CD4-positive, alpha-beta T cell treated with Interleukin-4 for 1 hour (primary cell): Measurements from ENCODE around the gene CAPN12.
A peak's percentile ranks its signal among the peaks of the same experiment; 100 is the strongest.

Experiments
- DNase-seq, 2 donors: peaks; one replicate each; pipeline ENCODE4 v3.0.0-alpha.2; 2020 to 2022

Gene CAPN12

DNA sequence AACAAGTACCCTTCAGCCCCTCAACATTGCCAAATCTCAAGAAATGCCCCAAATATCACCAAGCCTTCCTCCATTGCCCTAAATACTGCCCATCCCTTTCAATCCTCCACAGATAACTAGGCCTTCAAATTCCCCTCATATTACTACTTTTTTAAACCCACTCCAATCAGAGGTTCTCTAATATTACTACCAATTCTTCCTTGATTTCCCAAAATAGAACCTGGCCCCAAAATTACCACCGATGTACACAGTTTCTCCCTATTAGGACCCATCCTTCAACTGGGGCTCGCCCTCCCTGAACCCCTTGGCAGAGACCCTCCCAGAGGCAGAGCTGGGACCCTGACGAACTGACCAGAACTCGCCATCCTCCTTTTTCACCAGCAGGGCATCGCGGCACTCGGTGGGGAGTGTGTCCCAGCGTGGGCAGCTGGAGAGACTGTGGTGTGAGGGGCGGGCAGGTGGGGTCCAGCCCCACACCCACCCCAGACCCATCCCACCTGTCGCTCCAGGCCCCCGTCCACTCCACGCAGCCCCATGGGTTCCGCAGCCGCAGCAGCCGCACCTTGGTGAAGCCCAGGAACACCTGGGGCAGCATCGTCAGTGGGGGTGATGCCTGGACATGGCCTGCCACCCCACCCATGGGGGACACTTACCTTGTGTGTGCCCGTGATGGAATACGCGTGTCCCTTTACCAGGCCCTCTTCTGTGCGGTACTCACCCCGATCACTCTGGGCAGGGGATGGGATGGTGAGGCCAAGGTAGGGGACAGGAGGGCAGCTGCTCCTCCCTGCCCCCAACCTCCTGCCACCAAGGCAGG, 6.1 kb downstream of the CAPN12 start:
- no peak for DNase-seq

DNA sequence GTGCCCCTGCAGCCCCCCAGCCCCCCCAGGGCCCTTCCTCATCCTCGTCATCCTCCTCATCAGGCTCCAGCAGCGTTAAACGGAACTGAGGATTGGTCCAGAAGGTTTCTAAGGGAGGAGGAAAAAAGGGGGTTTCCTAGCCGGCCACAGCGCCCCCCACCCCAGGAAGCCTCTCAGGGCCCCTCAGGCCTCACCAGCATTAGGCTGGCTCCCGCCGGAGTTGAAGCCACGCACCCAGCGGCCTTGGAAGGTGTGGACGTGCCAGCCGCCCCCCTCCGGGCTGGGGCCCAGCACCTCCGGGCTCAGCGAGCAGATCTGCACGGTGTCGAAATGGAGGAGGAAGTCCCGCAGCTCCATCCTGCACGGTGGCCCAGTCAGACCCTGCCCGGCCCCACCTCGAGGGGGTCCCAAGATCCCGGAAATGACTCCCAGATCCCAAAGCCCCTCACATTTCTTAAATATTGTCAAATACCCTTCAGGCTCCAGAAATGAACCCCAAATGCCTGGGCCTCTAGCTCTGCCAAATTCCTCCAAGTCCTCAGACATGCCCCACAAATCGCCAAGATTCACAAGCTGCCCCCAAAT, 6.9 kb downstream of the CAPN12 start:
- DNase-seq, result no peak

DNA sequence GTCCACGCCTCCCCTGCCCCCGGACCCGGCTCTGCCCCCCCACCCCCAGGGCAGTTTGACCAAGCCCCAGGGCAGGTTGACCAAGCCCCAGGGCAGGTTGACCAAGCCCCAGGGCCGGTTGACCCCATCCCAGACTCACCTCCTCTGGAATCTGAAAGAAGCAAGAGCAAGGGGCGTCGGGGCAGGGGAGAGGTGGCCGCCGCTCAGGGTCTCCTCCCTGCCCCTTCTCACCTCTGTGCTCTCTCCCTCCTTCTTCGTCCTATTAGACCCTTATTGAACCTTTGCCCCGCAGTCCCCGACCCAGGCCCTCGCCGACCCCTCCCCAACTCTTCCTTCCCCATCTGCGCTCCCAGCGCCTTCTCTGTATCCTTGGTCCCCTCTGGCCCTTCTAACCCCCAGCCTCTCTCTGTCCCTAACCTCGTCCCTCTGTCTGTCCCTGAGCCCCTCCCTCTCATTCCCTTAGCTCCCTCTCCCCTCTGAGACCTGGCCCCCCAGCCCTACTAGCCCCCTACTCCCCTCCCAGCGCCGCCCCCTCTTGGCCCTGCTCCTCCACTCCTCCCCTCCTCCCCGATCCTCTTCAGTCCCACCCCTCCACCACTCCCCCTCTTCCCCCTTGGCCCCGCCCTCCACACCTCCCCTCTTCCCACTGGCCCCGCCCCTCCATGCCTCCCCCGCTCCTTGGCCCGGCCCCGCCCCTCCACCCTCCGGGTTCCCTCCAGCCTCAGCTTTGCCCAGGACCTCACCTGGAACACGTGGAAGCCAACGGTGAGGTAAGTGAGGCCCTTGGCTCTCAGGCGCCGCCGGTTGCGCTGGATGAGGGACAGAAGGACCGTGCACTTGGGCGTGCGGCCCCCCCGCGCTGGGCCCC, 7.6 kb downstream of the CAPN12 start:
- DNase-seq, result peak; percentile 71 to 72

DNA sequence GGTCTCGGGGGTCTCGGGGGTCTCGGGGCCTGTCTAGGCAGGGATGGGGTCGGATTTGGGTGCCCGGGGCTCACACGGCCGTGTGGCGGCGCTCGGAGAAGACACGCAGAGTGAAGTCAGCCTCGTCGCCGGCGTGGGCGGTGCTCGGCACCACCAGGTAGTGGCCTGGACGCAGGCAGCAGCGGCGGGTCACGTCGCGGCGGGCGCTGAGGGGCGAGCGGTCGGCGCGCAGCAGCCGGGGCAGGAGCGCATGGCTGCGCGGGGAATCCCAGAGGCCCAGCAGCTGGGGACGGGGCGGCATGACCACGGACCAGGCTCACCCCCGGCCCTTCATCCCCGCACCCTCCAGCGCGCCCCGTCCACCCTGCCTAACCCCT, 8.2 kb downstream of the CAPN12 start:
- DNase-seq, result peak; percentile 58 to 61

DNA sequence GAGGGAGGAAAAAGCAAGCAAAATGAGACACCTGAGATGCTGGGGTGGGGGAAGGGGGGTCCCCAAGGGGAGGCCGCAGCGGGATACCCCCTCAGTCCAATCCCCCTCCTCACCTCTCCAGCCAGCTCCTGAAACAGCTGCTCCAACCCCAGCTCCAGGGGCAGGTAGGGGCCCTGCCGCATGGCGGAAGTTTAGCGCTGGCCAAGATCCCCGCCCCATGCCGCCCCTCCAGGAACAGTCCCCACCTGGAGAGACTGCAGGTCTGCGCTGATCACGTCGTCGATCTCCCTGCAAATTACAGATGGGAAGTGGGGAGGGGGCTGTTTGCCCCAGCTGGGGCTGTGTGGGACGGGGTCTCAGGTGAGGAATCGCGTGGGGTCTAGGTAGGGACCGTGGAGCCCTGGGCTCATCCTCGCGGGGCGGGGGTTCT, 9.0 kb downstream of the CAPN12 start:
- DNase-seq, result peak in 1 of 2 donors; percentile 42

DNA sequence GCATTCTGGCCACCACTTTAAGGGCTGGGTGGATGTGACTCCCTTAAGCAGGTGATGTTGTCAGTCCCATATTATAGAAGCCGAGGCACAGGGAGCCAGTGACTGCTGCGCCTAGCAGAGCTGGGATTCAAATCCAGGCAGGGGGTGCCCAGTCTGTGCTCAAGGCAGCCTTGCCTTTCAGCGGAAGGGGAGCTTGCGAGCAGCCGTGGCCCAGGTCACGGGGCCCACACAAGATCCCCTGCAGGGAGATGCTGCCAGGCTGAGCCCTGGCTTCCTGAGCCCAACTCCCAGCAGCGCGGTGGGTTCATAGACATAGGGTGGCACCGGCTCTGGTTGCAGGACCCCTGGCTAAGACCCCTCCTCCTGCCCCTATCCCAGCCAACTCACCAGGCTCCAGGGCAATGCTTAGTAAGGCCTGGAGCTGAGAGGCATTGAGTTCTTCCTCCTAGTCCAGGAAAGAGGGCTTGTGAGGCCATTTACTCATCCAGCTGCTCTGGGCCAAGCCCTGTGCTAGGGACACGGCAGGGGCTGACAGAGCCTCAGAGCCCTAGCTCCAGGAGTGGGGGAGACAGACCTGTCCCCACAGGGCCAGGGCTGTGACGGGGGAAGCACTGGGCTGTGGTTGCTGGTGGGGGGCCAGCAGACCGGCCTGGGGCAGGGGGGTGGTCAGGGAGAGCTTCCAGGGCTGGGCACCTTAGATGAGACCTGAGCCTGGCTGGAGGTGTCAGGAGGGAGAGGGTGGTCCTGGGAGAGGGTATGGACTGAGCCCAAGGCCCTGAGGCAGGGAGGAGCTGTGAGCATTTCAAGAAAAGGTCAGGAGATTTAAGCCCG, 9.6 kb downstream of the CAPN12 start:
- DNase-seq, result peak; percentile 23 to 38

DNA sequence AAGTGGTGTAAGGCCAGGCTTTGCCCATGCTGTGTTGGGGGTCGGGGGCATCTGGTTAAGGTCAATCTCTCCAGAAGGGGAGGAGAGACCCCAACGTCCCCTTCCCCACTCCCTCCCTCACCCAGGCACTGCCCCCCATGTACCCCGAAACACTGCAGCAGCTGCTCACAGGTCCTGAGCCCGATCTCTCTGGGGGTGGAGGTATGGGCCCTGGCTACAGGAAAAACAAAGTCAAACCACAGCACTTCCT, 10.2 kb downstream of the CAPN12 start:
- no peak for DNase-seq

DNA sequence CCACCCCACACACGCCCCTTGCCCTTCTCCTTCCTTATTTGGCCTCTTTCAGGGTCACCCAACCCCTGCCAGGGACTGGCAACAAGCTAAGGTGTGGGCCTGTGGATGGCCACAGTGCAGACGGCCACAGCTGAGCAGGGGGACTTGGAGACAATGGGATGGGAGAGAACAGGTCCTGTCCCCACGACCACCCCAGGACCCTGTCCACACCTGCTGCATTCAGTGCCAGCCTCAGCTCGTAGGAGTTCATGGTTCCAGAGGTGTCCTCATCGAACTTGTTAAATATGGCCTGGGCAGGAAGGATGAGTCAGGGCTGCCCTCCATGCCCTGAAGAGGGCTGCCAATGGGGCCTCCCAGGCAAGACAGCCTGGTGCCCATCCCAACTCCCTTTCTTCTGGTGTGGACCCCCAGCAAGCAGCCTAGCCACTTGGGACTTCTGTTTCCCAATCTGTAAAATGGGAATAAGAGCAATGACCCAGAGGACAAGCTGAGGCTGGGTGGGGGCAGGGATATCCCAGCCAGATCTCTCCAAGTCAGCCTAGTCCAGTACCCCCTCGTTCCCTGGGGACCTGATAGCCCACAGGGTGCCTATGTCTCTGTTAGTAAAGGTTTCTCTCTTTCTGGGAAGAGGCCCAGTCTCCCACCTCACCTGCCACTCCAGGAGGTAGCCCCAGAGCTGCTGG, 10.6 kb downstream of the CAPN12 start:
- no peak for DNase-seq

DNA sequence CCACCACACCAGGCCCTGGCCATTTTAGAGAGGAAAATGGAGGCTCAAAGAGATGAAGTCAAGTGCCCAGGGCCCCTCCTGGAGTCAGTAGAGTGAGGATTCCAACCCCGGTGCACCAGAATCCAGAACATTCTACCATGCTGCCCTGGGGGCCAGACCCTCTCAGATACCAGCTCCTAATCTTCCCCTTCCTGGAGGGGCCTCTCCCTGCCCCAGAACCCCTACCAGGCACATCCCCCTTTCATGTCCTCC, 11.1 kb downstream of the CAPN12 start:
- no peak for DNase-seq

DNA sequence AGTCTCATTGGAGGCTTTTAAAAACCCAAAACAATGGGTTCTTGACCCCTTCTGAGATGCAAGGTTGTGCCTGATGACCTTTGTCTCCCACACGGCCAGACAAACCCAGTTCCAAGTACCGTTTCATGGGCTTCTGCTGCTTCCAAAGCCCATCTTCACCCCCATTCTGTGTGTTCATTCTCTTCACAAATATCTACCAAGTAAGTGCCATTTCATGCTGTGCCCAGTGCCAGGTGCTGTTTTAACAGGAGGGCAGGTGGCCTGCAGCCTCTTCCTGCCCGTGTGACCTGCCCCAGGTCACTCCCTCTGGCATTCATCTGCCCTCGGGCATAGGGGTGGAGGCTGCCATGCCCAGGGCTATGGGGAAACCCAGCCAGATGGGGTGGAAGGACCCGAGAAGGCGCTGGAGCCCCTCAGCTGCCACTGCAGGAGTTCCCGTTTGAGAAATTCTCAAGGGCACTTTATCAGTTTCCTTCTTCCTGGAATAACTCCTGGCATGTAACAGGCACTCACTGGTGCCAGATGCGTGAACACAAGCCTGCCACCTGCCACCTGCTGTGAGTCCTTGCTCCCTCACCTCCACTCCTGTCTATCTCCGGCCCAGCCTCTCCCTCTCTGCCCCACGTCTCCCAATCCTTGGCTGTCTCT, 12.5 kb downstream of the CAPN12 start:
- no peak for DNase-seq

DNA sequence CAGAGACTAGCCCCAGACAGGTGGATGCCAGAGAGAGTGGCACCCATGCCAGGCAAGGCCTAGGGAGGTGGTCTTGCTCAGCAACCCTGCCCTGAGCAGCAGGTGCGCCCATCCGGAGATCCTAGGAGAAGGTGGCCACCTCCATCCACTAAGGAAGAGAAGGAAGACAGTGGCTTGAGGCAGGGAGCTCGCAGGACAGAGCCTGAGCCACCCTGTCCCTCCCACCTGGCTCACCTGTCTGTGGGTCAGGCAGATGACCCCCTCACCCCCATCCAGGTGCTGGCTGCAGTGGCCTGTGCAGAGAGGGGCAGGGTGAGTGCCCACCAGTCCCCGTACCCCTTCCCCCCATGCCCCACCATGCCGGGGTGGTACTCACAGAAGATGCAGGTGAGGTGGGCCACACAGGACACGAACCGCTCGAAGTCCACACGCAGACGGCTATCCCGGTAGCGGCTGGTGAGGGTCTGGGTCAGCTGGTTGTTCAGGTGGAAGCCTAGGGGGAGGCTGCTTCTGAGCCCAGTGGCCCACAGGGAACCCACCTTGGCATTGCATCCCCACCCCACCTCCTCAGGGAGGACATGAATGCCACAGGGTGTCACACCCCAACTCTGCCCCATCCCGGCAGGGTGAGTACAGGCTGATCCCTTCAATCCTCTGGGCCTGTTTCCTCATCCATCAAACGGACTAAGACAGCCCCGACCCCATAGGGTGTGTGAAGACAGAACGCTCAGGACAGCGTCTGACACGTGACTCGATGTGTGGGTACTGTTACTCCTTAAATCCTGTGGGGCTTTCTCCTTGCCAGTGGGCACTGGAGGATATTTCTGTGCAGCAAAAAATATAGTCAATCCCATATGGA, 13.3 kb downstream of the CAPN12 start:
- no peak for DNase-seq

DNA sequence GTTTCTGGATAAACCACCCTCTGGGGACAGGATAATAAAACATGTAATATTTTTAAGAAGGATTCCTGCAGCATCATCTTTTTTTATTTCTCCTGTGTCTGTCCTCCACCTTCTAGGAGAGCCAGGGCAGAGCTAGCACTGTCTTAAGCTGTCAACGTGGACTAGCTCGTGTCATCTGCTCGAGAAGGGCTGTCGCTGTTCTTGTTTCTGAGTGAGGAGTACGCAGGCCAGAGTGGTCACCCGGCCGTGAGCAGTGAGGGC, 13.9 kb downstream of the CAPN12 start:
- DNase-seq, result no peak

DNA sequence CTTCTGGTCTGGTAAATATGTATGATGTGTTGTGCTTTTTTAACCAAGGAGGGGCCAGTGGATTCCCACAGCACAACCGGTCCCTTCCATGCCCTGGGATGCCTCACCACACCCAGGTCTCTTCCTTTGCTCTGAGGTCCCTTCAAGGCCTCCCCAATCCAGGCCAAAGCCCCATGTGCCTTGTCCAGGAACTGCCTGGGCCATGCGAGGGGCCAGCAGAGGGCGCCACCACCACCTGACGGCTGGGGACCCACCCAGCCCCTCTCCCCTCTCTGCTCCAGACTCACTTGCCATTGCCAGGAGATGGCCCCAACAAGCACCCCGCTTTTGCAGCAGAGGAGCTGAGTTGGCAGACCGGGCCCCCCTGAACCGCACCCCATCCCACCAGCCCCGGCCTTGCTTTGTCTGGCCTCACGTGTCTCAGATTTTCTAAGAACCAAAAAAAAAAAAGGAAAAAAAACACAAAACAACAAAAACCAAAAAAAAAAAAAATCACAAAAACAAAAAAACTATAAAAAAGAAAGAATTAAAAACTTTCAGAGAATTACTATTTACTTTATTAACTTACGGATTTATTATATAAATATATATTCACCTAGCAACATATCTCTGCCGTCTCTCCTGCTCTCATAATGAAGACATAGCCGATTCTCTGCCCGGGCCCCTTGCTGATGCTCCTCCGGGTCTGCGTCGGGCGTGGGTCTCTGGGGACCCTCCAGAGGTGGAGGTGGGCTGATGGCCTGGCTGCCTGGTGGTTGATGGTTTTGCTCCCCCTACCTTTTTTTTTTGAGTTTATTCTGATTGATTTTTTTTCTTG, 14.4 kb downstream of the CAPN12 start:
- DNase-seq, result peak; percentile 77 to 79

DNA sequence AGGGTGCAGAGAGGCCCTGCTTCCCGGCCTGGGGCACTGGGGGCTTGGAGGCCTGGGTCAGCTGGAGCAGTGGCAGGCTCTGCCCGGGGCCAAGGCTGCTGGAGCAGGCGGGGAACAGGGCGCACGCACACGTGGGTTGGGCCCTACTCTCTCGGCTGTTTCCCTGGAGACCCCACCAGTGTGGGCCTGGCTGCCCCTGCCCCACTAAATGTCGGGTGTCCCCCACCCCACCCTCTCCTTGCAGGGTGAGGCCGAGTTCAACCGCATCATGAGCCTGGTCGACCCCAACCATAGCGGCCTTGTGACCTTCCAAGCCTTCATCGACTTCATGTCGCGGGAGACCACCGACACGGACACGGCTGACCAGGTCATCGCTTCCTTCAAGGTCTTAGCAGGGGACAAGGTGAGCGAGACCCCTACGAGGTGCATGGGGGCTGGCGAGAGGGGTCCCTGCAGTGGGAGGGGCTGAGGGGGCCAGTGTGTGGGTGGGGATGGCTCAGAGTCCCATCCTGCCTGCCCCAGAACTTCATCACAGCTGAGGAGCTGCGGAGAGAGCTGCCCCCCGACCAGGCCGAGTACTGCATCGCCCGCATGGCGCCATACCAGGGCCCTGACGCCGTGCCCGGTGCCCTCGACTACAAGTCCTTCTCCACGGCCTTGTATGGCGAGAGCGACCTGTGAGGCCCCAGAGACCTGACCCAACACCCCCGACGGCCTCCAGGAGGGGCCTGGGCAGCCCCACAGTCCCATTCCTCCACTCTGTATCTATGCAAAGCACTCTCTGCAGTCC, 15.3 kb downstream of the CAPN12 start:
- no peak for DNase-seq

DNA sequence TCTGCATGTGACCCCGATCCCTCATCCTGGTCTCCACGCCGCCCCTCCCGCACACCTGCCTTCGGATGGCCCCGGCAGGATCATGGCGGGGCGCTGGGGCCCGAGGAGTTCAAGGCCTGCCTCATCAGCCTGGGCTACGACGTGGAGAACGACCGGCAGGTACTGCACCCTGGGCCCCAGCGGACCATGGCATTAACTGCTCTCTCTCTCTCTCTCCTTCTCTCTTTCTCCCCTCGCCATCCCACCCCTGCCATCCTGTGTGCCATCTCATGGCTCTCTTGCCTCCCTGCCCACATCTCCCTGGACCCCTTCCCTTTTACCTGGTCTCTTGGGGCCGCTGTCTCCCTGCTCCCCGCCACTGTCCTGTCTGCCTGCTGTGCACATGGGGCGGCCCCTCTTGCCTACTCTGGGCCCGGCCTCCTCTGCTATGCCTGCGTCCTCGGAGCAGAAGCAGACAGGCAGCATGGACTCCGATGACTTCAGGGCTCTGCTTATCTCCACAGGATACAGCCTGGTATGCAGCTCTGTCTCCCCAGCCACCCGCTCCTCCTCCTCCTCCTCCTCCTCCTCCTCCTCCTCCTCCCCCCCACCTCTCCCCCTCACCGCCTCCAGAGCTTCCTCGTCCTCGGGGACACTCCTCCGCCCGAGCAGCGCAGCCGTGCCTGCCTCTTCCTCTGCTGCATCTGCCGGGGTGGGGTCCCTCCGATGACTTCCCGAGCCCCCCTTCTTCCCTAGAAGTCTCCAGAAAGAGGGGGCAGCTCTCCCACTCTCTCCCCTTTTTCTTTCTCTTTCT, 16.2 kb downstream of the CAPN12 start:
- DNase-seq, result no peak

DNA sequence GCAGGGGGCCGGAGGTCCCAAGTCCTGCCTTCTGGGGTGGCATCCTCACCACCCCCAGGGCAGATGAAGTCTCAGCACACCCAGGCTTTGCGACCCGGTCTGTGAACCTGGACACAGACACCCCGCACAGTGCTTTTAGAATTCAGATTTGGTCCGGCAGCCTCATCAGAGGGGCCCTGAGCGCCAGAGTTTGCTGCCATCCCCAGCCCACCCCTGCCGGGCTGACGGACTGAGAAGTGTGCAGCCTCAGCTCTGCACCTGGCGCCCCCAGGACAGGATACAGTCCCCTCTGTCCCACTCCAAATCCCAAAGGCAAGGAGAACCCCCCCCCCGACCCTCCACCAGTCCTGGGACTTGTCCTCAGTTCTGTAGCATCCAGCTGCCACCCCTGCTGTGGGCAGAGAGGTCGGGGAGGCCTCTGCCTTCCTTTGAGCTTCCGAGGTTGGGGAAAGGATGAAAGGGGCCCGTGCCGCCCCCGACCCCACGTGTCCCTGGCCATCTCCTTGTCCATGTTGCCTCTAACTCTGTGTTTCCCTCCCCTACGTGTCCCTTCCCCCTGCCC, 16.9 kb downstream of the CAPN12 start:
- no peak for DNase-seq

DNA sequence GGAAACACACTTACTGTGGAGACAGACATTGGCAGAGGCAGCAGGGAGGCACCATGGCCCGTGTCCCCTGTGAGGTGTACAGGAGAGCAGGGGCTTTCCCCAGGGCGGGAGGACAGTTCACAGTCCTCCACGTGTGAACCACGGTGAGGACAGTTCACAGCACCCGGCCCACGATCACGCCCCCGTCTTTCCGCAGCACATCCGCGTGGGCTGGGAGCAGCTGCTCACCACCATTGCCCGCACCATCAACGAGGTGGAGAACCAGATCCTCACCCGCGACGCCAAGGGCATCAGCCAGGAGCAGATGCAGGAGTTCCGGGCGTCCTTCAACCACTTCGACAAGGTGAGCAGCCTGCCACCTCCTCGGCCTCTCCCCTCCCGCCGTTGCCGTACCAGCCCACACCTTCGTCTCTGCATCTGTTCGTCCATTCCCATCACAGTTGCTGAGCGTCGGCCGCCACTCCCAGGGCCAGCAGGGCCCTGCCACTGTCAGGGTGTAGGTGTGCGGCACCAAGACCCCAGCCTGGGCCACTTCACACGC, 17.4 kb downstream of the CAPN12 start:
- peak; percentile 36 to 44 for DNase-seq

DNA sequence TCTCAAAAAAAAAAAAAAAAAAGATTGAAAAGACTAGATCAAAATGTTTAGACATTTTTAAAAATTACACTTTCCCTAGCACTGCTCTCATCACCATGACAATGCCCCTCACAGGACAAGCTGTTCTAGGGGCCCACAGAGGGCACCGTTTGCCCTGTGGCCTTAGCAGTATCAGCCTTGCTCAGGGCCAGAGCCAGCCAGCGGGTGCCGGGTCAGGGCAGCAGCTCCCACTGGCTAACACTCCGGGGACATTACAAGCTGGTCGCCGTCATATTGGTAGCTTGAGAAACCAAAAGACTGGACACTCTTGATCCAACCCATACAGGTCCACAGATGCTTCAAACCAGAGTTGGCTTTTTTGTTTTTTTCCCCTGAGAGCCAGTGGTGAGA, 18.0 kb downstream of the CAPN12 start:
- DNase-seq, result no peak
